Rectal smooth muscle tissue (tissue), 1 donor: ENCODE measurements around the gene NEURL1.
A peak's percentile ranks its signal among the peaks of the same experiment; 100 is the strongest.

Source experiments
- H3K27ac ChIP-seq: one replicate; pipeline ENCODE4 v1.7.0; 2013; ENCODE audit warnings: low read depth, low read length, inconsistent platforms
- H3K27me3 ChIP-seq: one replicate; pipeline ENCODE4 v1.7.0; 2013; ENCODE audit warnings: low read length; ENCODE audit not compliant: control insufficient read depth, insufficient read depth
- H3K36me3 ChIP-seq: one replicate; pipeline ENCODE4 v1.7.0; 2013; ENCODE audit warnings: low read length; ENCODE audit not compliant: control insufficient read depth, insufficient read depth
- H3K4me1 ChIP-seq: one replicate; pipeline ENCODE4 v1.7.0; 2013; ENCODE audit warnings: low read length; ENCODE audit not compliant: control insufficient read depth, insufficient read depth
- H3K4me3 ChIP-seq: one replicate; pipeline ENCODE4 v1.7.0; 2013; ENCODE audit warnings: low read length
- H3K9ac ChIP-seq: one replicate; pipeline ENCODE4 v1.7.0; 2013; ENCODE audit warnings: low read length

NEURL1 gene

GRCh38 chr10:103452506-103453230 lies 40.8 kb upstream of the NEURL1 start:
- H3K36me3 ChIP-seq, result peaks cover 1% of the 10 kb centered on the region
- peak overlapping the region; percentile 35 for H3K9ac ChIP-seq
- peak overlapping the region; percentile 82 for H3K4me3 ChIP-seq
- H3K4me1 ChIP-seq, result no peaks in the 10 kb centered on the region
- no peaks in the 10 kb centered on the region for H3K27me3 ChIP-seq
- H3K27ac ChIP-seq, result peak overlapping the region; percentile 62

DNA sequence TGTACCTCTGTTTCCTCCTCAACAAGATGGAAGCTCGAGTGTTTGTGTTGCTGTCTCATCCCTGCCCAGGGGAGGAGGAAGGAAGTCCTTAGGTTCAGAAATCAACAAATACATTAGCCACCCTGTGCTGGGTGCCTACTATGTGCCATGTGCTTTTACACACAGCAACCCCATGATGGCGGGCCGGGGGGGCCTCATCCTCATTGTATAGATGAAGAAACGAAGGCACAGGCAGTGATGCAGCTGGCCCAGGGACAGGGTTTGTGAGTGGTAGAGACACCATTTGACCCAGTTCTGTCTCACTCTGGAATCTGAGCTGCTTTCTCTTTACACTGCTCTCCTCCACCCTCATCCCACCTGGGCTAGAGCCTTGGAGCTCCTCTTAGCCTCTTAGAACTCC lies 39.5 kb upstream of the NEURL1 start:
- no peak overlapping the region for H3K9ac ChIP-seq
- H3K36me3 ChIP-seq, result no peaks in the 10 kb centered on the region
- no peaks in the 10 kb centered on the region for H3K4me1 ChIP-seq
- no peaks in the 10 kb centered on the region for H3K27me3 ChIP-seq
- no peak overlapping the region for H3K27ac ChIP-seq
- no peak overlapping the region for H3K4me3 ChIP-seq

DNA sequence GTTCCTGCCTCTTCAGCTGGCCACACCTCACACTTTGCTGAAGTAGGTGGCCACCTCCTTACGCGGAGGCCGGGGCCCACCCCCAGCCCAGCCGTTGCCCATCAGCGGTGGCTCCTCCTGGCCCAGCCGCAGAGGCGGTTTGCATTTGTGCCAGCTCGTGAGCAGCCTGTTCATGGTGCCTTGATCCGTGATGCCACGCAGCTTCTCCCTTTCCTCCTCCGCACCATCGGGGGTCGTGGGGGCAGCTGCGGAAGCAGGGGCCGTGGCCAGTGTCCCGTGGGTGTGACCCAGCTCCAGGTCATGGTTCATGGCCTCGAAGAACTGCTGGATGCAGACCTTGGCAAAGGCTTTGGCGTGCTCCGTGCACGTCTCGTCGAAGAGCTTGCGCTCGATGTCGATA lies 38.3 kb upstream of the NEURL1 start:
- H3K4me3 ChIP-seq, result no peak overlapping the region
- H3K9ac ChIP-seq, result no peak overlapping the region
- no peak overlapping the region for H3K27ac ChIP-seq
- H3K27me3 ChIP-seq, result no peaks in the 10 kb centered on the region
- no peaks in the 10 kb centered on the region for H3K4me1 ChIP-seq
- H3K36me3 ChIP-seq, result no peaks in the 10 kb centered on the region

DNA sequence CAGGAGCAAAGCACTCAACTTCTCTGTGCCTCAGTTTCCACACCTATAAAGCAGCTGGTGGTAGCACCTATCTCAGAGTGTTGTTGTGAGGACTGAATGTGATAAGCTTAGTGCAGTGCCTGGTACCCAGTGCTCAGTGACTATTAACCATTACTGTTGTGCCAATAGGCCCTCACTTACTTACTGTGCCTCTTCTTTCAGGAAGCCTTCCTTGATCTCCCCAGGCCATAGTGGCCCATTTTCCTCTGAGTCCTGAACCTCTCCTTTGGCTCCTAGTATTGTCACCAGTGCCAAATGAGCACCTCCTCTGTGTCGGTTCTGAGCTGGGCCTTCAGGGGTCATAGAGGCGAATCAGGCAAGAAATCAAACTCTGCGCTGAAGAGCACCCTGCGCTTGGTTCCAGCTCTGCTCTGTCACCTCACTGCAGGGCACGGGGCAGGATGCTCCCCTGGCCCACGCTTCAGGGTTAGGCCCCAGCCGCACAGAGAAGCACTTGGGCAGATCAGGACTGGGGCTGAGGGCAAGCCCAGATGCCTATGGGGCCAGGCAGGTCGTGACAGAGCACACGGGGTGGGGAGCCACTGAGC lies 37.3 kb upstream of the NEURL1 start:
- no peaks in the 10 kb centered on the region for H3K4me1 ChIP-seq
- no peak overlapping the region for H3K9ac ChIP-seq
- no peaks in the 10 kb centered on the region for H3K36me3 ChIP-seq
- H3K4me3 ChIP-seq, result no peak overlapping the region
- no peaks in the 10 kb centered on the region for H3K27me3 ChIP-seq
- H3K27ac ChIP-seq, result no peak overlapping the region

GRCh38 chr10:103457176-103457712 lies 36.3 kb upstream of the NEURL1 start:
- H3K9ac ChIP-seq, result no peak overlapping the region
- no peaks in the 10 kb centered on the region for H3K36me3 ChIP-seq
- no peak overlapping the region for H3K4me3 ChIP-seq
- H3K4me1 ChIP-seq, result no peaks in the 10 kb centered on the region
- H3K27me3 ChIP-seq, result no peaks in the 10 kb centered on the region
- no peak overlapping the region for H3K27ac ChIP-seq

GRCh38 chr10:103457896-103458583 lies 35.5 kb upstream of the NEURL1 start:
- Histone ChIP-seq H3K9ac (no peak overlapping the region), H3K4me1 (no peaks in the 10 kb centered on the region), H3K27ac (no peak overlapping the region), H3K27me3 (no peaks in the 10 kb centered on the region), H3K4me3 (no peak overlapping the region), H3K36me3 (no peaks in the 10 kb centered on the region)

- Histone ChIP-seq H3K27ac (no peak within 1 kb of the TSS), H3K9ac (no peak within 1 kb of the TSS), H3K4me3 (no peak within 1 kb of the TSS)
Observed at GRCh38 chr10:103458720-103459119, 34.8 kb upstream of the NEURL1 start, which contains the start of gene CALHM1. Gene CALHM1 (minus strand): TSS chr10:103458900. CDS start chr10:103458751, 149 bp downstream.

DNA sequence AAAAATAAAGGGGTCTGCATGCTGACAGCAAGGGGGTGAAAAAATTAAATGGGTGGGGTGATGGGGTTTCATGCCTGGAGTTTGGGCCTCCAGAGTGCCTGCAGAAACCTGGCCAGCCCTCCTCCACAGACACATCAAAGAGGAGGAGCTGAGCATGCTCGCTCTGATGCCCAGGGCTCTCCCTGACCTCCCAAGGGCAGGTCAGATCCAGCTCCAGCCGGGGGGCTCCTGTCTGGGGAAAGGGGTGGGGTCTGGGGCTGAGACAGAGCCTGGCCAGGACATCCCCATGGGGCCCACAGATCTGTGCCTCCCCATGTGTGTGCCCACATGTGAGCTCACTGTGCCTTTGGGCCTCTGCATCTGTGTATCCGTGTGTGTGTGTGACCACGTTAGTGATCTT lies 33.9 kb upstream of the NEURL1 start:
- no peak overlapping the region for H3K4me3 ChIP-seq
- no peaks in the 10 kb centered on the region for H3K4me1 ChIP-seq
- no peak overlapping the region for H3K27ac ChIP-seq
- H3K36me3 ChIP-seq, result no peaks in the 10 kb centered on the region
- no peaks in the 10 kb centered on the region for H3K27me3 ChIP-seq
- no peak overlapping the region for H3K9ac ChIP-seq

More at GRCh38 chr10:103458720-103459119, 34.8 kb upstream of the NEURL1 start, which contains the start of gene CALHM1:
- Histone ChIP-seq H3K4me1 (no peaks in the 10 kb centered on the region), H3K36me3 (no peaks in the 10 kb centered on the region), H3K27me3 (no peaks in the 10 kb centered on the region)

- Histone ChIP-seq H3K36me3 (no peaks in the 10 kb centered on the region), H3K4me1 (no peaks in the 10 kb centered on the region), H3K27ac (no peak overlapping the region), H3K4me3 (no peak overlapping the region), H3K27me3 (no peaks in the 10 kb centered on the region), H3K9ac (no peak overlapping the region)
Observed at GRCh38 chr10:103463499-103463898, 30.0 kb upstream of the NEURL1 start.

- Histone ChIP-seq H3K4me3 (no peak overlapping the region), H3K36me3 (no peaks in the 10 kb centered on the region), H3K9ac (no peak overlapping the region), H3K27me3 (no peaks in the 10 kb centered on the region), H3K4me1 (no peaks in the 10 kb centered on the region), H3K27ac (no peak overlapping the region)
Observed at GRCh38 chr10:103465411-103466179, 27.9 kb upstream of the NEURL1 start.

- Histone ChIP-seq H3K36me3 (no peaks in the 10 kb centered on the region), H3K27me3 (no peaks in the 10 kb centered on the region), H3K4me1 (no peaks in the 10 kb centered on the region), H3K4me3 (no peak overlapping the region), H3K9ac (no peak overlapping the region), H3K27ac (no peak overlapping the region)
Observed at GRCh38 chr10:103466734-103467133, 26.8 kb upstream of the NEURL1 start.

- no peak overlapping the region for H3K9ac ChIP-seq
- no peaks in the 10 kb centered on the region for H3K4me1 ChIP-seq
- H3K36me3 ChIP-seq, result no peaks in the 10 kb centered on the region
- no peak overlapping the region for H3K27ac ChIP-seq
- H3K4me3 ChIP-seq, result no peak overlapping the region
- H3K27me3 ChIP-seq, result no peaks in the 10 kb centered on the region
Observed at GRCh38 chr10:103467406-103467805, 26.1 kb upstream of the NEURL1 start.
